ENCODE measurements around the gene CNMD.

Gene CNMD

DNA sequence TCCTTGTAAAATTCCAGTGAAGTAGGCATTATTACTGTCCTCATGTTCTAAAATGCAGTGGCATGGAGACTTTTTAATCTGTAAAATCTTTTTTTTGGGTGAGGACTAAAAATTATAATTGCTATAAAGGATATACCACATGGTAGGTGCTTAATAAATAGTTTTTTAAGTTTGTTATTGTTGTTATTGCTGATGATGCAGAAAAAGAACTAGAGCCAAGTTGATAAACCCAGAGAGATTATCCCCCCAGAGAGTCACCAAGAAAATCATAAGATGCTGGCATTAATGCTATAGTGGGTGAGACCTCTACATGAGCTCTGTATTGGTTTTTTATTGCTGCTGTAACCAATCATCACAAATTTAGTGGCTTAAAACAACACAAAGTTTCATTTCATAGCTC, 44.3 kb upstream of the CNMD start:
- no peak for DNase-seq (ENCODE audit: extremely low read depth, low read depth)
- TF ChIP-seq, protein P1, sequence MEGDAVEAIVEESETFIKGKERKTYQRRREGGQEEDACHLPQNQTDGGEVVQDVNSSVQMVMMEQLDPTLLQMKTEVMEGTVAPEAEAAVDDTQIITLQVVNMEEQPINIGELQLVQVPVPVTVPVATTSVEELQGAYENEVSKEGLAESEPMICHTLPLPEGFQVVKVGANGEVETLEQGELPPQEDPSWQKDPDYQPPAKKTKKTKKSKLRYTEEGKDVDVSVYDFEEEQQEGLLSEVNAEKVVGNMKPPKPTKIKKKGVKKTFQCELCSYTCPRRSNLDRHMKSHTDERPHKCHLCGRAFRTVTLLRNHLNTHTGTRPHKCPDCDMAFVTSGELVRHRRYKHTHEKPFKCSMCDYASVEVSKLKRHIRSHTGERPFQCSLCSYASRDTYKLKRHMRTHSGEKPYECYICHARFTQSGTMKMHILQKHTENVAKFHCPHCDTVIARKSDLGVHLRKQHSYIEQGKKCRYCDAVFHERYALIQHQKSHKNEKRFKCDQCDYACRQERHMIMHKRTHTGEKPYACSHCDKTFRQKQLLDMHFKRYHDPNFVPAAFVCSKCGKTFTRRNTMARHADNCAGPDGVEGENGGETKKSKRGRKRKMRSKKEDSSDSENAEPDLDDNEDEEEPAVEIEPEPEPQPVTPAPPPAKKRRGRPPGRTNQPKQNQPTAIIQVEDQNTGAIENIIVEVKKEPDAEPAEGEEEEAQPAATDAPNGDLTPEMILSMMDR (IDR thresholded peaks at IDR 0.05; ENCODE audit: low read depth, low read length, missing control alignments): no peak
- H3K4me3 ChIP-seq (replicated peaks; ENCODE audit: low read depth, low read length): no peak overlapping the region

DNA sequence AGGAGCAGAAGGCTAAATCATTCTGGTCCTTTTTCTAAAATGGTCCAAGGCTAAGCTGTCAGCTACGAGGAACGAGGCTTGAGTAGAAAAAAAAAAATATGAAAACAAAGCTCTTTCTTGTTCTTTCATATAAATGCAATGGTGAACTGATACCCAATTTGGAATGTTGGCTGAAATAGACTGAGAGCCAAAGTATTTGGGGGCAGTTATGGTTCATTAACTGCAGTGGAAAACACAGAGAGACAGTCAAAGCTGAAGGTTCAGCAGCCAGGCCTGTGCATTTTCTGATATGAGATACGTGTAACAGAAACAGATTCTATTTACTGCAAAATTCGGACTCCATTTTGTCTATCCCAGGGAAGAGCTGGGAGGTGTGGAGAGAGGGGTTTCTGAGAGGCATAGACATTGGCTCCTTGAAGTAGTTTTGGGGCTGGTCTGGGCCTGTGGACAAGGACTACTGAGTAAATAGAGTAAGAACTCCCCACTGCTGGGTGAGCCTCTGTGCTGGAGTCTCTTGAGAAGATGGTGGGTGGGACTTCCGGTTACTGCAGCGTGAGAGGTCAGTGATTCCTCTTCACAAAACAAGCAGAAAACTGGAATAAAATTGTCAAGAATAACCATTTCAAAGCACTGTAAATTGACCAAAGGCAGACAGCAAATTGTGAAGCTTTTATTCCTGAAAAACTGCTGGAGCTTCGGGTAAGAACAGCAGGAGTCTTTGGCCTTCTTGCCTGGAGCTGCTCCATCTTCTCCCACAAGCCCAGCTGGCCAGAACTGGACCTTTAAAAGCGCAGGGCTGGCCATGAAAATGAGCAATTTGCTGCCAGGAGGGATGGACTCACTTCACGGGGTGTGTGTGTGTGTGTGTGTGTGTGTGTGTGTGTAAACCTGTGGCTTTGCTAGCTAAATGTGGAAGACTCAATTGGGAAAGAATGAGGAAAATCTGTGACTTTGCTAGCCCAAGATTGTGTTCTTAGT, 43.1 kb upstream of the CNMD start:
- H3K4me3 ChIP-seq (replicated peaks; ENCODE audit: low read depth, low read length): no peak overlapping the region
- no peak for DNase-seq (ENCODE audit: extremely low read depth, low read depth)
- TF ChIP-seq, protein P1 (IDR thresholded peaks at IDR 0.05; ENCODE audit: low read depth, low read length, missing control alignments): no peak

DNA sequence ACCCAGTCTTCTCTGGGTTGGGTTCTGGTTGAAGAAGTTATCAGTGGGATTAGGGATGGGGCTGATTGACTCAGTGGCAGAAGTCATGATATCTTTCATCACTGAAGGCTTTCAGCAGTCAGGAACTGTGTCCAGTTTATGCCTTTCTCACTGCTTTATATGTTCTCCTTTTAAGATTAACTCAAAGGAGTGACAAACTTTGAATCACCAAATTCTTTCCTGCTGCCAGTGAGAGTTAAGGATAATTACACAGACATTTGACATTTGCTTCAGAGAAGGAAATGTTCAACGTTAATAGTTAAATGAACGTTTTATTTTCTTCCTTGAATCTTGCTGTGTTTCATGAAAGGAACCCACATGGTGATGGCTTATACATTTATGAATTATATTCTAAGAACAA, 41.0 kb upstream of the CNMD start:
- no peak overlapping the region for H3K4me3 ChIP-seq (replicated peaks; ENCODE audit: low read depth, low read length)

DNA sequence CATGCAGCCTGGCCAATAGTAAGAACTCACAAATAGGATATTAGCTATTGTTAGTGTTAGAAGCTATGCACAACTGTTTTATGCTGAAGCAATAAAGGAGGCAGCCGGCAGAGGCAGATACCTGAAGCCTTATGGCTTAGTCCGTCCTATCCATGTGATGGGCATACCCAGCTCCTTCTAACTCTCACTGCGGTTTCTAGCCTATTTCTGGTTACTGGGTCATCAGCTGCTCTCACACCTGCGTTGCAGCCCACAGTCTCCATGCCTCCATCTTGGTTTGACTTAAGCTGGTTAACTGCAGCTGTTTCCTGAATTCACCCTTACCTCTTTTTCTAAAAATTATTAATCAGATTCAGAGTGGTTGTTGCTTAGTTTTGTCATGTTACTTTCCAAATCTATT, 40.5 kb upstream of the CNMD start:
- TF ChIP-seq, protein P1 (IDR thresholded peaks at IDR 0.05; ENCODE audit: low read depth, low read length, missing control alignments): no peak
- no peak for DNase-seq (ENCODE audit: extremely low read depth, low read depth)
- no peak overlapping the region for H3K4me3 ChIP-seq (replicated peaks; ENCODE audit: low read depth, low read length)

More for the DNA sequence above, 41.0 kb upstream of the CNMD start:
- TF ChIP-seq, protein P1 (IDR thresholded peaks at IDR 0.05; ENCODE audit: low read depth, low read length, missing control alignments): no peak
- no peak for DNase-seq (ENCODE audit: extremely low read depth, low read depth)

DNA sequence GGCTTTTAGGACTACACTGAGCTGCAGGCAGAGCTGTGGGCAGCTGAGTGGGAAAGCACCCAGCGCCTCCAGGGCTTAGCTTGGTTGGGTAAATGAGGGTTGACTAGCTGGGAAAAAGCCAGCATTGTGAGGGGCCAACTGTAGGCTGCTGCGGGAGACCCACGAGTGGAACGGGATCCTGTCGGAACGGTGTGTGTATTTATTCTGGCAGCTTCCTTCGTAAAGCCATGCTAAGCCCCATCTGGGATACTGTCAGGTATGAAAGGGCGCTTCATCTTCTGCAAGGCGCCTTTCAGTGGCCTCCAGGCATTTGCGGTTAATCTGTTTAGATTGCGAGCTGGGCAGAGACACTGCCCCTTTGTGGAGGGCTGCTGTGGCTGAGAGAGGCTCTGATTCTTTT, 39.5 kb upstream of the CNMD start:
- TF ChIP-seq, protein P1 (IDR thresholded peaks at IDR 0.05; ENCODE audit: low read depth, low read length, missing control alignments): no peak
- DNase-seq (ENCODE audit: extremely low read depth, low read depth): no peak

DNA sequence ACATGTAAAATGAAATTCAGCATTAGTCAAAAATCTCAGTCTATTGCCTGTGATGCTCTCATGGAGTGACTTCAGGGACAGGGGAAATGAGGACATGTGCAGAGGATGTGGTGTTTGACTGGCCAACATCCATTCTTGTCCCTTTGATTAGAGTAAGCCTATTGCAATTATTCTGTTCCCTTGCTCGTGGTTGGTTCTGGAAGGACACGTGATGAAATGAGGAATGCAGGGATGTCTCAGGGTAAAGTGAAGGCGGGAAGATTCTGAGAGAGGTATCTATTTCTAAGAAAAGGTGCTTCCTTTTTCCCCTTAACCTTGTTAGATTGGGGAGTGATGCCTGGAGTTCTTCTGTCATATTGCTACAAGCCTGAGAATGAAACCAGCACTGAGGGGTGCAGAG, 37.1 kb upstream of the CNMD start:
- TF ChIP-seq, protein P1 (IDR thresholded peaks at IDR 0.05; ENCODE audit: low read depth, low read length, missing control alignments): no peak
- no peak for DNase-seq (ENCODE audit: extremely low read depth, low read depth)

More for the DNA sequence above, 39.5 kb upstream of the CNMD start:
- no peak overlapping the region for H3K4me3 ChIP-seq (replicated peaks; ENCODE audit: low read depth, low read length)

More for the DNA sequence above, 37.1 kb upstream of the CNMD start:
- H3K4me3 ChIP-seq (replicated peaks; ENCODE audit: low read depth, low read length): no peak overlapping the region

Measured in HFF-Myc (cell line).